Keratinocyte (primary cell): Measurements from ENCODE around the gene HNRNPL. TPM values are rescaled to one million over a fixed set of nuclear protein-coding genes. Genes with fewer than 3 reads are reported as not detected.
"Not testable (repeated sequence)": the region's sequence is repeated elsewhere in the genome, so short reads cannot be mapped to it uniquely, and the experiment has no call there.

Source experiments
- DNase-seq: peaks from one replicate; pipeline ENCODE4 v3.0.0-alpha.2; 2011; ENCODE audit warnings: low read depth, missing footprints, low spot score
- FAIRE-seq: peaks from 2 replicates; lab custom pipeline; 2011; peaks lifted over from hg19 to GRCh38; lab: Jason Lieb, UNC
- H2AFZ ChIP-seq: 2 replicates; pipeline ENCODE4 v1.6.0; 2012; ENCODE audit warnings: low read length, control low read depth, inconsistent platforms; ENCODE audit not compliant: control insufficient read depth
- H3K27ac ChIP-seq: 2 replicates; pipeline ENCODE4 v1.5.1; 2011; ENCODE audit warnings: low read length; ENCODE audit not compliant: control insufficient read depth, insufficient read depth
- H3K27me3 ChIP-seq: 3 replicates; pipeline ENCODE4 v1.6.0; 2011; ENCODE audit warnings: low read length; ENCODE audit not compliant: control insufficient read depth, insufficient read depth; ENCODE audit errors: extremely low read depth
- H3K36me3 ChIP-seq, 2 experiments: 2 replicates in 1 of 2; 3 replicates in 1 of 2; pipeline ENCODE4 v1.5.1; 2011; ENCODE audit warnings: low read length in 2 of 2, mild to moderate bottlenecking in 1 of 2; ENCODE audit not compliant: control insufficient read depth in 2 of 2, insufficient read depth in 2 of 2; ENCODE audit errors: extremely low read depth in 1 of 2
- H3K4me1 ChIP-seq: 3 replicates; pipeline ENCODE4 v1.5.1; 2011; ENCODE audit warnings: low read length; ENCODE audit not compliant: control insufficient read depth, insufficient read depth; ENCODE audit errors: extremely low read depth
- H3K4me2 ChIP-seq: 3 replicates; pipeline ENCODE4 v1.6.0; 2011; ENCODE audit warnings: low read depth, low read length; ENCODE audit not compliant: control insufficient read depth, insufficient read depth; ENCODE audit errors: extremely low read depth
- H3K4me3 ChIP-seq, 3 experiments: fragments of 200-600 bp in 1 of 3; sonication (generic) in 1 of 3; 2 replicates in 2 of 3; 3 replicates in 1 of 3; pipeline ENCODE4 v1.5.1; 2011 to 2016; ENCODE audit warnings: low read length in 3 of 3, mild to moderate bottlenecking in 3 of 3, control low read depth in 2 of 3, inconsistent platforms in 1 of 3, low read depth in 1 of 3, mixed read lengths in 1 of 3, mixed run types in 1 of 3, moderate library complexity in 1 of 3; ENCODE audit not compliant: control insufficient read depth in 2 of 3, insufficient read depth in 2 of 3; ENCODE audit errors: extremely low read depth in 1 of 3
- H3K79me2 ChIP-seq: 2 replicates; pipeline ENCODE4 v1.6.0; 2012; ENCODE audit warnings: low read length; ENCODE audit not compliant: control insufficient read depth, insufficient read depth
- H3K9ac ChIP-seq: 3 replicates; pipeline ENCODE4 v1.6.0; 2011; ENCODE audit warnings: low read length; ENCODE audit not compliant: control insufficient read depth, insufficient read depth; ENCODE audit errors: extremely low read depth
- H3K9me1 ChIP-seq: 3 replicates; pipeline ENCODE4 v1.6.0; 2011; ENCODE audit warnings: low read length; ENCODE audit not compliant: control insufficient read depth, insufficient read depth; ENCODE audit errors: extremely low read depth
- H3K9me3 ChIP-seq: 2 replicates; pipeline ENCODE4 v1.5.1; 2012; ENCODE audit warnings: low read depth, low read length; ENCODE audit not compliant: control insufficient read depth
- H4K20me1 ChIP-seq: 3 replicates; pipeline ENCODE4 v1.6.0; 2011; ENCODE audit warnings: low read length; ENCODE audit not compliant: control insufficient read depth, insufficient read depth; ENCODE audit errors: extremely low read depth
- EZH2 ChIP-seq: IDR thresholded peaks from one replicate; pipeline ENCODE4 v1.6.1; 2012; ENCODE audit warnings: inconsistent platforms, mild to moderate bottlenecking, low read length, moderate library complexity
- dilution Hi-C: fragments of 300-500 bp; cut with MboI; formaldehyde crosslinking; loops from one replicate; pipeline ENCODE4 v1.7.0; 2020; ENCODE audit warnings: low sequenced_read_pairs; ENCODE audit not compliant: extremely low pct_ligation_motif_present
- polyA plus RNA-seq, 5 experiments: library from polyadenylated mRNA; depleted of rRNA in 3 of 5; stranded (reverse) in 3 of 5; stranded (forward) in 1 of 5; unstranded in 1 of 5; fragments of >200 nt; gene quantifications; 1 replicate in 1 of 5; 2 replicates in 3 of 5; 3 replicates in 1 of 5; pipeline versions ENCODE4 v1.2.1 to v1.2.3, GENCODE V29; 2011 to 2012; ENCODE audit warnings: missing spikeins in 2 of 5, low read depth in 1 of 5, low replicate concordance in 1 of 5
- TF ChIP-seq, protein P1 (sequence below), 3 experiments: IDR thresholded peaks in 1 of 3; conservative IDR thresholded peaks in 1 of 3; optimal IDR thresholded peaks in 1 of 3; 2 replicates in 2 of 3; 3 replicates in 1 of 3; pipeline versions ENCODE3 to v1.5.1; 2011; ENCODE audit warnings: low read length in 3 of 3, mild to moderate bottlenecking in 3 of 3, moderate library complexity in 2 of 3, control low read depth in 1 of 3, inconsistent platforms in 1 of 3; ENCODE audit not compliant: insufficient read depth in 2 of 3; ENCODE audit errors: extremely low read depth in 1 of 3

Gene HNRNPL
- polyA plus RNA-seq, 1 donor (not counting 4 experiments of a cell fraction or from before 2014, with no cell fraction given): 308 TPM

- Histone ChIP-seq H3K79me2 (no peaks in the 10 kb centered on the region), H3K9me1 (no peaks in the 10 kb centered on the region), H3K9ac (no peak overlapping the region), H3K4me1 (no peaks in the 10 kb centered on the region), H4K20me1 (no peaks in the 10 kb centered on the region), H2AFZ (no peak overlapping the region), H3K9me3 (no peaks in the 10 kb centered on the region), H3K4me2 (no peak overlapping the region), H3K27ac (no peak overlapping the region), H3K4me3 (no peak overlapping the region), H3K27me3 (no peaks in the 10 kb centered on the region), H3K36me3 (peaks cover 4 to 8% of the 10 kb centered on the region in 2 experiments)
- FAIRE-seq (no peak), DNase-seq (no peak)
- dilution Hi-C loops: no loop called here
- TF ChIP-seq, protein P1, sequence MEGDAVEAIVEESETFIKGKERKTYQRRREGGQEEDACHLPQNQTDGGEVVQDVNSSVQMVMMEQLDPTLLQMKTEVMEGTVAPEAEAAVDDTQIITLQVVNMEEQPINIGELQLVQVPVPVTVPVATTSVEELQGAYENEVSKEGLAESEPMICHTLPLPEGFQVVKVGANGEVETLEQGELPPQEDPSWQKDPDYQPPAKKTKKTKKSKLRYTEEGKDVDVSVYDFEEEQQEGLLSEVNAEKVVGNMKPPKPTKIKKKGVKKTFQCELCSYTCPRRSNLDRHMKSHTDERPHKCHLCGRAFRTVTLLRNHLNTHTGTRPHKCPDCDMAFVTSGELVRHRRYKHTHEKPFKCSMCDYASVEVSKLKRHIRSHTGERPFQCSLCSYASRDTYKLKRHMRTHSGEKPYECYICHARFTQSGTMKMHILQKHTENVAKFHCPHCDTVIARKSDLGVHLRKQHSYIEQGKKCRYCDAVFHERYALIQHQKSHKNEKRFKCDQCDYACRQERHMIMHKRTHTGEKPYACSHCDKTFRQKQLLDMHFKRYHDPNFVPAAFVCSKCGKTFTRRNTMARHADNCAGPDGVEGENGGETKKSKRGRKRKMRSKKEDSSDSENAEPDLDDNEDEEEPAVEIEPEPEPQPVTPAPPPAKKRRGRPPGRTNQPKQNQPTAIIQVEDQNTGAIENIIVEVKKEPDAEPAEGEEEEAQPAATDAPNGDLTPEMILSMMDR (optimal IDR thresholded peaks at IDR 0.05 in 1 of 3, IDR thresholded peaks at IDR 0.05 in 1 of 3, conservative IDR thresholded peaks at IDR 0.05 in 1 of 3; ENCODE audit: extremely low read depth in 1 of 3, insufficient read depth in 2 of 3, low read length in 3 of 3): no peak
- TF ChIP-seq EZH2: no peak
Observed at GRCh38 chr19:38816131-38816750, 33.5 kb downstream of the HNRNPL start.

DNA sequence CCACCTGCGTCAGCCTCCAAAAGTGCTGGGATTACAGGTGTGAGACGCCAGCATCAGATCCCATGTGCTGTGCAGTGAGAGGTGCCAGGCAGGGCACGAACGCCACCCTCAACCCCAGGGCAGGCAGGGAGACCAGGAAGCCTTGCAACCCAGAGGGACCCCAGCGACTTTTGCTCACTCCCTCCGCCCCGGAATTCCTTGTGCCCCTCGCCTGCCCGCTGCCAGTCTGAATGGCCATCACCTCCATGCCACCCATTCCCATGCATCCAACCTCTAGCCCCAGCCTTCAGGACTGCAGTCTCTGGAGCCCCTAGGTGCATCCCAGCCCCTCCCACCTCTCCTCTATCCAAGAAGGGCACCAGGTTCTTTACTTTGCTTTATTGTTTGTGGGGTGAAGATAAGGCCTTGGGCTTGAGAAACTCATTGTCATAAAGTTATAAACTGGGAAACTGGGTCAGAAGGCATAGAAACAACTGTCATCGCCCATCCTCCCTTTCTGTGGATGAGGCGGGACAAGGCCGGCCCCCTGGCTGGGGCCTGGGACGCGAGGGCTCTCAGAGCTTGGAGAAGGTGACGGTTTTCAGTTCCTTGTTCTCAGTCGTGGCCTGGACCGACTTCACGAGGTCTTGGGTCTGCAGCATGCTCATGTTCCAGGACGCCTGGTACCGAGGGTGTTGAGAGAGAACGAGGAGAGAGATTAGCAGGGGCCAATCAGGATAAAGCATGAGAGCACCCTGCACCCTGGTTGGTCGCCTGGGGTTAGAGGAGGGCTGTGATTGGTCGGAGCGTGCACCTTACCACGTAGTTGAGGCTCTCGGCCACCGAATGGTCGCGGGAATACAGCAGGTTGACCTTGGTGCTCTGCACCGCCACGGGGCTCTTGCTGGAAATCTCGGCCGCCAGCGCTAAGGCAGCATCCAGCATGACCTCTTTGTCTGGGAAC, 34.5 kb downstream of the HNRNPL start:
- DNase-seq (no peak), FAIRE-seq (no peak)
- no peaks in the 10 kb centered on the region for H3K9me3 ChIP-seq
- H4K20me1 ChIP-seq: no peaks in the 10 kb centered on the region
- no peak overlapping the region for H3K4me2 ChIP-seq
- dilution Hi-C loops: no loop called here
- H3K4me3 ChIP-seq: no peak overlapping the region
- no peak overlapping the region for H3K9ac ChIP-seq
- H3K36me3 ChIP-seq: peaks cover 4 to 8% of the 10 kb centered on the region in 2 experiments
- no peaks in the 10 kb centered on the region for H3K27me3 ChIP-seq
- H2AFZ ChIP-seq: no peak overlapping the region
- no peaks in the 10 kb centered on the region for H3K4me1 ChIP-seq
- no peaks in the 10 kb centered on the region for H3K79me2 ChIP-seq
- H3K9me1 ChIP-seq: no peaks in the 10 kb centered on the region
- H3K27ac ChIP-seq: no peak overlapping the region
- TF ChIP-seq, protein P1 (optimal IDR thresholded peaks at IDR 0.05 in 1 of 3, IDR thresholded peaks at IDR 0.05 in 1 of 3, conservative IDR thresholded peaks at IDR 0.05 in 1 of 3; ENCODE audit: extremely low read depth in 1 of 3, insufficient read depth in 2 of 3, low read length in 3 of 3): no peak
- no peak for TF ChIP-seq EZH2

GRCh38 chr19:38813932-38814331, 35.9 kb downstream of the HNRNPL start:
- DNase-seq, H3K79me2 ChIP-seq, H3K4me3 ChIP-seq, H3K27me3 ChIP-seq, H3K36me3 ChIP-seq, dilution Hi-C loops, H3K4me2 ChIP-seq, H3K9ac ChIP-seq, H4K20me1 ChIP-seq, H3K27ac ChIP-seq, H3K9me1 ChIP-seq, FAIRE-seq, H2AFZ ChIP-seq, H3K9me3 ChIP-seq, H3K4me1 ChIP-seq: not testable (repeated sequence)
